GM19324 (cell line): ENCODE measurements around the gene BRD2.
A peak's percentile ranks its signal among the peaks of the same experiment; 100 is the strongest.

ENCODE experiments used
- ATAC-seq: cut with Tn5 transposase; IDR thresholded peaks from one replicate; pipeline ENCODE4 v1.9.1; 2021; ENCODE audit warnings: mild to moderate bottlenecking, moderate library complexity; ENCODE audit not compliant: unreplicated experiment, low FRiP score

The BRD2 gene

GRCh38 chr6:32947552-32948465 is 20.6 kb upstream of the BRD2 start:
- no peak for ATAC-seq

GRCh38 chr6:32949113-32949512 is 19.3 kb upstream of the BRD2 start:
- ATAC-seq = no peak

- no peak for ATAC-seq
Observed at GRCh38 chr6:32950010-32950409, 18.4 kb upstream of the BRD2 start.

- no peak for ATAC-seq
Observed at GRCh38 chr6:32950449-32950848, 17.9 kb upstream of the BRD2 start.

GRCh38 chr6:32952817-32953739 is 15.3 kb upstream of the BRD2 start, which contains the start of gene HLA-DMA:
Gene HLA-DMA, minus strand, starts transcription at chr6:32953097. Its CDS starts 61 bp downstream, at chr6:32953036.
- ATAC-seq = peak; percentile 83

GRCh38 chr6:32953775-32954174 is 14.6 kb upstream of the BRD2 start:
- ATAC-seq = no peak

- ATAC-seq = no peak
Observed at GRCh38 chr6:32954267-32954666, 14.1 kb upstream of the BRD2 start.

- no peak for ATAC-seq
Observed at GRCh38 chr6:32954986-32955802, 13.2 kb upstream of the BRD2 start.

- ATAC-seq = no peak
Observed at GRCh38 chr6:32956176-32956575, 12.2 kb upstream of the BRD2 start.

GRCh38 chr6:32960563-32960962 is 7.8 kb upstream of the BRD2 start:
- no peak for ATAC-seq

- ATAC-seq = no peak
Observed at GRCh38 chr6:32962213-32962826, 6.1 kb upstream of the BRD2 start.

GRCh38 chr6:32963866-32964265 is 4.5 kb upstream of the BRD2 start:
- no peak for ATAC-seq

GRCh38 chr6:32964776-32965175 is 3.6 kb upstream of the BRD2 start:
- no peak for ATAC-seq

GRCh38 chr6:32967151-32968091 is 973 bp upstream of the BRD2 start:
- ATAC-seq = no peak

GRCh38 chr6:32968867-32969684 is 682 bp downstream of the BRD2 start:
- ATAC-seq = no peak

GRCh38 chr6:32969685-32970412 is 1.5 kb downstream of the BRD2 start:
- ATAC-seq = no peak
